GM19467 (cell line): ENCODE measurements around the gene PSMD7.

Experiments
- ATAC-seq: cut with Tn5 transposase; IDR thresholded peaks from one replicate; pipeline ENCODE4 v1.9.1; 2021; ENCODE audit warnings: mild to moderate bottlenecking, moderate library complexity; ENCODE audit not compliant: unreplicated experiment

Gene PSMD7

DNA sequence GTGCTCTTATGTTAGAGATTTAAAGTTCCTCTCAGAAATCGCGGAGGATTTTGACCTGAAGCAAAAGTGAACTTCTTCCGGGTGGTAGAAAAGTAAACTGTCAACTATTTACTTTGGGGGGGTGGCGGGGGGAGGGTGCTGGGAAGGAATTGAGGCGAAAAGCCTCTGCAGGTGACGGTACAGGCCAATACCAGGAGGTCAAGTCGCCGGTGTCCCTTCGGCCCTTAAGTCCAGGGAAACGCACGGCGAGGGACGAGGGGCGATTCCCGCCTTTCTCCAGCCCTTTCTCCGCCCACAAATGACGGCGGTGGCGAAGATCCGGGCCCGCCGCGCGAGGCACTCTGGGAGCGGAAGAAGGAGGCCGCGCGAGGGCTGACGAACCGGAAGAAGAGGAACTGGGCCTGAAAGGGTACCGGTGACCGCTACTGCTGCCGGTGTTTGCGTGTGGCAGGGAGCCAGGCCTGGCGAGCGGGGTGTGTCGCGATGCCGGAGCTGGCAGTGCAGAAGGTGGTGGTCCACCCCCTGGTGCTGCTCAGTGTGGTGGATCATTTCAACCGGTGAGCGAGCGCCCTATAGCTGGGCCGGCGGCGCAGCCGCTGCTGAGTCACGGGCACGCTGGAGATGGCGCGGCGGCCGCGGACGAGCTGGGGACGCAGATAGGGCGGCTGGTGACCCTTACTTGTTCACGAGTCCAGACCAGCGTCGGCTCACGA lies at the start of gene PSMD7:
Gene PSMD7 (plus strand): TSS at position 383 of the 713 bp plus-strand sequence. CDS start 101 bp downstream, at position 484.
- peak; percentile 94 for ATAC-seq

DNA sequence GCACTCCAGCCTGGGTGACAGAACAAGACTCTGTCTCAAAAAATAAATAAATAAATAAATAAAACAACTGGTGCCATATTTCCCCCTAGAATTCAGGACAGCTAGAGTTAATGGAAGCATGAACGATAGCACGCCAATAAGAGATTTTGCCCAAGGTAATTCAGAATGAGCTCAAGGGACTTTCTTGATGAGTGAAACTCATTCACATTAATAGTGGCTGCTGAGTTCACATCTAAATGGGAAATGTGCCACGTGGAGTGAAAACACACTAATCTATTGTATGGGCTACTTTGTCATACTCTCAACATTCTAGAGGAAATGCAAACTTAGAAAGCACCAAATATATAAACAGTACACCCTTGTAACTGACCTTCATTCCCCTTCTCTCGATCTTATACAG lies 47.4 kb upstream of the PSMD7 start:
- no peak for ATAC-seq

DNA sequence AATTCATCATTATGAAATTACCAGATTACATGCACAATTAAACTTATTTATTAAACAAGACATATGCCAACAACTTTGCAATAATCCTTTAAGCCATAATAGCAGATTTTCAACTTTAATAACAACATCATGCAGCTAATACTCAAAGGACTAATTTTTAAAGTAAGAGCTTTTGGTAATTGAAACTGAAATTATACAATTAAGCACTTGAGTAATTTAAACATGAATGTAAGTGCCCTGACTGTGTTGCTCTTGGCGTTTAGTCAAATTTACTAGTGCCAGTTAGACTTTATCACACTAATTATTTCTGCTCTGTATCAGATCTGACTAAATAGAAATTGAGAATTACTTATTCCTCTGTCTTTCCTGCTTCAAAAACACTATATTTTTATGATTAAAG lies 46.8 kb upstream of the PSMD7 start:
- ATAC-seq = no peak

DNA sequence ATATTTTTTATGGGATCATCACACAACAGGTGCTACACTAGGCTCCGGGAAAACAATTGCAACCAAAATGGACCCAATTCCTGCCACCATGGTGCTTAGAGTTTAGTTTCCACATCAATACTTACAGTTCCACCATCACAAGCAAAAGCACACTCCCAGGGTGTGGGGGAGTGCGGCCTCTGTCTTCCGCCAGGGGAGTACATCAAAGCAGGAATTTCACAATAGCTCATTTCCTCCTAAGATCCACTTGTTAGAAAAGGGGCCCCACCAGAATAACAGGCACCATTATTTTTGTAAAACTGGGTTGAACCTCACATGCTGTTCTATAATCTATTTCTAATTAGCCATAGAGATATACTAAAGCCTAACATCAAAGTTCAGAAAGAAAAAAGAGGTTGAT lies 44.3 kb upstream of the PSMD7 start:
- no peak for ATAC-seq

DNA sequence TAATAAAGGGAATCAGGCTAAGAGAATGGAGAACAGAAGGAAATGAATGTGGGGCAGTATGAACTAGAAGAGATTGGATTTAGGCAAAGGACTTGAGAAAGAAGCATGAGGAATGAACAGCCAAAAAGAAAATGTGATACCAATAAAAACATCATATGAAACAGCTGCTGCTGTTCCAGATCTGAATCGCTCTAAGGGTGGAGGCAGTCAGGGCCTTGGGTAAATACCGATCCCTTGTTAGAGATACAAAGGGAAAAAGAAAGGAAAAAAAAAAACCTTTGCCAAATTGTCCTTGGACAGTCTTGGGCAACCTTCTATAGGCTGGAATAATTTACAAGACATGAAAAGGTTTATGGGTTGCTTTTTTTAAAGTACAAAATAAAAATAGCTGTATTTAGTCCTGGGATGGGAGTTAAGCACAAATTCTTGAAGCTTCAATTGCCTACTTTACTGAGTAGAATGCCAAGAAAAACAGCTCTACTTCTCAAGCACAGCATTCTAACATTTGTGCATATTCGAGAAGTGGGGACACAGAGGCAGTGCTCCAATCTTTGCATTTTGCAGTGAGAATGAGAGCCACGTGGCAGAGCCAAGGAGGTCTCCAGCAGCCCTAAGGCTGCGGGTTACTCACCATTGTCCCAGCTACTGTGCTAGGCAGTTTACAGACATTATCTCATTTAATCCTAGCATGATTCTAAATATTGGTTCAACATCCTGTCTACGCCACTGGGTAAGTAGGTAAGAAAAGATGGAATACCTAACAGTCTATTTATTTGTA lies 43.3 kb upstream of the PSMD7 start:
- ATAC-seq = no peak

DNA sequence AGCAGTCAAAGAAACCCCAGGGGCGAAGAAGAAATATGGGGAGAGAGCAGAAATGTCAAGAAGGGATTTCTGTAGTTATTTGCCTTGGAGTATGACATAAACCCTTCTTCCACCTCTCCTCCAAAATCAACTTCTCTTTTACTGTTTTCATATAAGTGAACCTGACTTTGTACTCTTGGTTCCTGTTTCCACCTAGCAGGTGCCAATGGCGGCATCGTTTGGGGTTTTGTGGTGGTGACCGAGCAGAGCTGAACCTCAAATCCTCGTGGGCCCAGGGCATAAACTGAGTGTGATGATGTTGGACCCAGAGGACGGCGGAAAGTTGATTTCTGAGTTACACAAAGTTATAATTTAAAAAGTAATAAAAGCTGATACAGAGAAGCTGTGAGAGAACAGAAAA lies 39.6 kb upstream of the PSMD7 start:
- no peak for ATAC-seq

DNA sequence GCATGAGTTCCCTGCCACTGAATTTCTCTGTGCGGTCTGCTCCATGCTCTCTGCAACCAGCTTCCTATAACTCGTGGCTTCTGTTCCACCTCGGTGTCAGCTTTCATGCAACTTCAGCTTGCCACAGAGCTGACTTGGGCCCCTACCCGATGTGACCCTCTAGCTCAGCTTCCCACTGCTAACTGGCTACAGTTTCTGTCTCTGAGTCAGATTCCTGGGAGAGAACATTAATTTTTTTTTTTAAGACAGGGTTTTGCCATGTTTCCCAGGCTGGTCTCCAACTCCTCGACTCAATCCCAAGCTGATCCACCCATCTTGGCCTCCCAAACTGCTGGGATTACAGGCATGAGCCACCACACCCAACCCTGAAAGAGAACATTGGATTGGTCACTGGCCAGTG lies 35.5 kb upstream of the PSMD7 start:
- no peak for ATAC-seq

DNA sequence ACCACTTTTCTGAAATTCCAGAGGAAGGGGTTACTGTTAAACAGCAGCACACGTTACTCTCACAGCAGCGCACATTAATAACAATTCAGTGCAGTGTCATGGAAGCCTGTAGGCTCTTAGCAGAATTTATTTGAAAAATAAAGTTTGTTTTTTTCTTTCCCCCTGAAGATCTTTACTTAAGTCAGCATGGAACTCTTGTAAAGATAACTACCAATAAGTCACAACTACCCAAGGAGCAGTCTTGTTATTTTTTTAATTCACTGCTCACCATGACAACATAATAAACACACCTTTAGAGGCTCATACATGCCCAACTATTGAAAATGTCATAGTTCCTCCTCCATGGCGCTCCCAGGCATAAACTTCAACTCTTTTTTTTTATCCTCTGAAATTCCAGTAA lies 31.8 kb upstream of the PSMD7 start:
- no peak for ATAC-seq

DNA sequence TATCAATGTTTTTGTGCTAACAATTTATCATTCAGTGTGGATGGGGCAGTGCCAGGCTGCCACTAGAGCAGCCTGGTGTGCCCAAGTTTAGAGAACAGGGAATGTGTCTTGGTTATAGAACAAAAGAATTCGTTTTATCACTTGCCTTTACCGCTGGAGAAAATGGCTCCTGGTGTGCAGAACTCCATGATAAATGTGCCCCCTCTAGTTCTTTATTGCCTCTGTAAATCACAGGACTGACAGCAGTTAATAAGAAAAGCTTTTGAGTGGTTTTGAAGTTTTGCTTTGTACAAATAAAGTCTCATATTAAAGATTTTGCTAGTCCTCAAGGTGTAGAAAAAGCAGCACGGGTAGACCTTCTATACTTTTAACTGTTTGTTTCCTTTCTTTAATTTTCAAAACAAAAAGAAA lies 28.2 kb upstream of the PSMD7 start:
- no peak for ATAC-seq

DNA sequence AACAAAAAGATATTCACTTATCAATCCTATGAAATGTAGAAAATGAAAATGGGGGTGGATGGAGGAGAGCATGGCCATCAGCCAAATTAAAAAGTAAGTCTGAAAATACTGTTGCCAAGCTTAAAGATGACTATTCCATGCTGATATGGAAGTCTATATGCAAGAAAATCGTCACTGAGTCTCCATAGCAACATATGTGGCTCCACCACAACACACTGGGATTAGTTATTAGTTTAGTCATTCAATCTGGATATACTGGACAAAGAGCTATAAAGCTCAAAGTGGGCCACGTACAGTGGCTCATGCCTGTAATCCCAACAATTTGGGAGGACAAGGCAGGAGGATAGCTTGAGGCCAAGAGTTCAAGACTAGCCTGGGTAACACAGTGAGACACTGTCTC lies 24.7 kb upstream of the PSMD7 start:
- no peak for ATAC-seq

DNA sequence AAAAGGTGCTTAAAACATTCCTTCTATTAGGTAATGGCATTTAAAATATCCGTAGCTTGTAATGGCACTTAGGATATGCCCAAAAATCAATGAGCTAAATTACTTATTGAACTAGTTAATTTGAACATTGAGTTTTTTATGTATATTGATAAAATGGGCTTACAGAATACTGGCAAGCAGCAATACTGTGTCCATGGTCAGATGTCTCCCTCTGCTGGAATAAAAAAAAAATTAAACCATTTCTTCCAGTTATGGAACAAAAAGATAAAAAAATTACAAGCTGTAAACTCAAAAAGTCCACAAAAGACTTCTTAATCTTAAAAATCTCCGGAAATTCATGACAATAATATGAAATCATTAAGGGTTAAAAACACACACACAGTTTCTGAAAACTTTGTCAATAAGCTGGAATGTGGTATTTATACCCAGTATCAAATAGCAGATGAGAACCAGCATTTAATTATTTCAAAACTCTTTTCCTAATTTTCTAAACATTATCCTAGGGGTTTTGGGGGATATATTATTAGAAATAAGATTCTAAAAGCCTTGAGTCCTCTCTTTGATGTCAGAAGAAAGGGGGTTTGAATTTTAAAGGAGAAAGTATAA lies 21.5 kb upstream of the PSMD7 start:
- no peak for ATAC-seq

DNA sequence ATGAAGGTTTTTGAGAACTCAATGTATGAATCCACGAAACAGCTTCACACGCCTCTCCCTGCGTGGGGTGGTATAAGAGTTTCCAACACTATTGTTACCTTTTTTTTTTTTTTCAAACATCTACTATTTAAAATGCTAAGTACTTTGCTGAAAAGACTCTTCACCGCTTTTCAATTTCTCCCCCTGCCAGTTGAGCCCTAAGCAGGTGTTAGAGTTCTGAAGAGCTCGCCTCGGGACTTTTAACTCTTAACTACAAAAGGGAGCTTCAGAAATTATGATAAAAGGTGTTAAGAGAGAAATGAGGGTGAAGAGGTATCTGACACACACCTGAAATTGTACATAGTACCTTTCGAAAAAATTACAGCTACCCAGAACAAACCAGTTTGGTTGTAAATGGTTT lies 20.9 kb upstream of the PSMD7 start:
- no peak for ATAC-seq

DNA sequence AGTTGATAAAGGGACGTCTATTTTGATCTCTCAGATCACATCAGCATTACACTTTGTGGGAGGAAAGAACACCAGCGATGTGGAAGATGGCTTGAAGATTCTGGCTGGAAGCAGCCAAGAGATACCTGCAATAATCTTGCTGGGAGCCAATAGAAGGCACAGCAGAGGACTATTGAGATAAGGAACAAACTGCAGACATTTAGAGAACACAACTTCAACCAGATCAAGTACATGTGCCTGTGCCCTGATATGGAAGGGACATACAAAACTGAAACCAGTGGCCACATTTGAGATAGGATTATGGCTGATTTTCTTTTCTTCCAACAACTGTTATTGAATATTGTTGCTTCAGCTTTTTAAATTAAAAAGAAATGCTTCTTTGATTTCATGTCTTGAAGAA lies 18.6 kb upstream of the PSMD7 start:
- ATAC-seq = no peak

DNA sequence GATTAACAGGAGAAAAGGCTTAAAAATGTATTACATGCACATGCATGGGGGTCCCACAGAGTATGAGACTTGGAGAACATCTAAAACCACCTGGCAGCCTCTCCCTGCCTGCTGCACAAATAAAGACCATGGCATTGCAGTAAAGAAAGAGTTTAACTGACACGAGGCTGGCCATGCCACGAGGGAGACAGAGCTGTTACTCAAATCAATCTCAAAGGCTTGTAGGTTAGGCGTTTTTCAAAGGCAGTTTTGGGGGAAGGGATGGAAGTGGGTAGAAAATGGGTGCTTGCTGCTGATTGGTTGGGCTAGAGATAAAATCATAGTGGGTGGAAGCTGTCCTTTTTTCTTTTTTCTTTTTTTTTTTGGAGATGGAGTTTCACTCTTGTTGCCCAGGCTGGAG lies 17.3 kb upstream of the PSMD7 start:
- ATAC-seq = no peak

DNA sequence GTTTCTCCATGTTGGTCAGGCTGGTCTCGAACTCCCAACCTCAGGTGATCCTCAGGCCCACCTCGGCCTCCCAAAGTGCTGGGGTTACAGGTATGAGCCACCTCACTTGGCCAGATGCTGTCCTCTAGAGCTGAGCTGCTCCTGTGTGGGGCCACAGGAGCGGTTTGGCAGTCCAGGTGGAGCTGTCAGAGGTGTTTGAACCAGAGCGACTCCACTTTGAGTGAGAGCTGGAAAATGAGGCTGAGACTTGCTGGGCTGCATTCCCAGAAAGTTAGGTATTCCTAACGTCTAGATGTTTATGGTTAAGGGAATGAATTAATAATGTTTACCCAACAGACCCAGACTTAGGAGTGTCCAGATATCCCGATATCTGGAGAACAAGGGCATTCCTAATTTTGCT lies 16.8 kb upstream of the PSMD7 start:
- no peak for ATAC-seq

DNA sequence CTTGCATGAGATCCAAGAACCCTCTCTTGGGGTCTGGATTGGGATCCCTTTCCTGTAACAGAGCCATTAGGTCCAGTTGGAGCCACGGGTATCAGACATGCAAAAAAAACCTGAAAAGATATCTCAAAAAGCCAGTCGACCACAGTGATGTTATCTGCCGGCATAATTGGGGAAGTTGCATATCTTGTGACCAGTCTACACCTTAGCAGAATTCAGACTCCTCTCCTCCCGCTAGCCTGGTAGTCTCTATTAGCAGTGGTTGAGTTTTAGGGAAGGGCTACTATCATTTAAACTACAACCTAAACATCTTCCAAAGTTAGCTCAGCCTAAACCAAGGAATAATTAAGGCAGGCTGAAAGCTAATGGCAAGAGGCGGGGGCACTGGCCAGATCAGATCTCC lies 16.2 kb upstream of the PSMD7 start:
- ATAC-seq = no peak

DNA sequence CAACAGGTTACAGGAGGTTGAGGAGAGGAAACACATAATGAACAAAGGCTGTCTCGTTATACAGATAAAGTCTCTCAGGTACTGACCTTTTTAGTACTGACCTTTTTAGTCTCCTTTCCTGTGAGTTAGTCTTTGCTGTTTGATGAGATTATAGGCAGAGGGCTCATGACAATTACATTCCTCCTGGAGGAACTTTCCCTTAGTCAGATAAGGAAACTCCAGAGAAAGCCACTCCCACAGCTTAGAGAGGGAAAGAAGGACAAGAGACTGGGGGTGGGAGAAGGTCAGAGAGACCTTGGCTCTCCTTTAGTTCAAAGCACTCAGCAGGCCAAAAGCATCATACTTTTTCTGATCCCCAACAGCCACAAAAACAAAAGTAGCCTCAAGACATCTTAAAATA lies 15.3 kb upstream of the PSMD7 start:
- no peak for ATAC-seq

DNA sequence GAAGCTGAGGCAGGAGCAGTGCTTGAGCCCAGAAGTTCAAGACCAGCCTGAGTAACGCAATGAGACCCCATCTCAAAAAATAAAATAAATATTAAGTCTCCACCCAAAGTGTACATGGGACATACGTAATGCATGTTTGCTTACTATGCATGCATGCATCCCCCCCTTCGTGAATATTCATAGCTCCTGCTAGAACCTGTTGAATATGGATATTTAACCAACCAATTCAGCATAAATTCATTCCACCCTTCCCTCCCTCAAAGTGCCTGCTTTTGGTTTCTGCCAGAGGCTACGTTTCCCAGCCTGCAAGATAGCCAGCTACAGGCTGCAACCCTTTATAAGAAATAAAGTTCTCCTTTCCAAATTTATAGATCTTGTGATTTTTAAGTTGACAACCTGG lies 12.9 kb upstream of the PSMD7 start:
- no peak for ATAC-seq

DNA sequence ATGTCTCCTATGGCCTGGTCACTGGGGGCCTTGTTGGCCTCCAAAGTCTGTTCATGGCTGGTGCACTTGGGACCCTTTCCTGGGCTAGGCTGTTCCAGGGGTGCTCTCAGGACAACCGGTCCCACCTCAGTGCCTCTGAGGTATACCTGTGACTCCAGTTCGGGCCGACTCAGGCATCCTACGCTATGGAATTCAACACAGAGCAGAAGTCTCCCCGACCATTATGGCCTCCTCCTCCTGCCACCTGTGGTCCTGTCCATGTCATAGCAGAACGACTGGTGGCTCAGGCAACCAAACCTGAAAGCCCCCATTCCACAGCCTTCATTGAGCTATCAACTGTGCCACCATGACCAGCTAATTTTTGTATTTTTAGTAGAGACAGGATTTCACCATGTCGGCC lies 8.5 kb upstream of the PSMD7 start:
- ATAC-seq = no peak

DNA sequence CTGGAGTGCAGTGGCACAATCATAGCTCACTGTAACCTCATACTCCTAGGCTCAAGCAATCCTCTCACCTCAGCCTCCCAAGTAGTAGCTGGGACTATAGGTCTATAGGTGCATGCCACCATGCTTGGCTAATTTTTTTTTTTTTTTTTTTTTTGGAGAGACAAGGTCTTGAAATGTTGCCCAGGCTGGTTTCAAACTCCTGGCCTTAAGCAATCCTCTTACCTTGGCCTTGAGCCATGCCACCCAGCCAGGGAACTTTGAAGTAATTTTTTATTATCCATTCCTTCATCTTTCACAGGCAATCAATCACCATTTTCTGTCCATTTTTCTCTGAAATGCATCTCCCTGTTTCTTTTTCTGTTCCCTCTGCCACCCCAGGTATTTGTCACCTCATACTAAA lies 6.3 kb upstream of the PSMD7 start:
- no peak for ATAC-seq

DNA sequence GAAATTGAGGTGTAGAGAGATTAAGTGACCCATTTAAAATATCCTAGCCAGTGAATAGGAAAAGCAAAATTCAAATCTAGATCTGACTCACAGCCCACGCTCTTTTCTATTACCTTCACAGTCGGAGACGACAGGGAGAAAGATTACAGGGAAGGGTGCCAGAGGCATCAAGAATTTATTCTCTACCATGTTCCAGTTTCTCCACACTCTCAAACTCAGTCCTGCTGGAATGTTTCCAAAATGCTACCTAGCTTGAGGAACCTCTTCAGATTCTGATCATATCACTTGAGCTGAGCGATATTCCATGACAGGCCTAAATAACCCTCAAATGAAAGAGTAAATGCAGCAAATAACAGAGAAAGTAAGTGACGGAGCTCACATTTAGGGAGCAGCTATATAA lies 5.4 kb upstream of the PSMD7 start:
- no peak for ATAC-seq

DNA sequence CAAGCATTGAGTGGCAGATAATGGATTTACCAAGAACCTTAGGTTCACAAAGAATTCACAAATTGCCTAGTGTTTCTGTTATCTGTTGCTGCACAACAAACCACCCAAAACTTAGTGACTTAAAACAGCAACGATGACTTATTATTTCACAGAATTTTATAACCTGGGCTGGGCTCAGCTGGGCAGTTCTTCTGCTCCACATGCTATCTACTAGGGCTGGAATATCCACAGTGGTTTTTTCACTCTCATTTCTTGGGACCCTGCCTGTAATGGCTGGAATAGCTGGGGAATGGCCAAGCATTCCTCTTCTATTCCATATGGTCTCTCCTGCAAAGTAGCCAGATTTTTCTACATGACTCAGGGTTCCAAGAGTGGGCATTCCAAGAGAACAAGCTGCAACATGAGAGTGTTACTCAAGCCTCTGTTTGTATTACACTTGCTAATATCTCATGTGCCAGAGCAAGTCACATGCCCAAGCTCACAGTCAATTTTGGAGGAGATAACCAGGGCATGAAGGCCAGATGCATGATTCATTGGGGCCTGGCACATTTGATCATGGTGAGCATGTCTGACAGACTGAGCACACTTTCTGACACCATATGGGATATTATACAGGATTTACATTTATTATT lies 4.9 kb upstream of the PSMD7 start:
- no peak for ATAC-seq
